ENCODE measurements around the gene TLDC2. TPM values are rescaled to one million over a fixed set of nuclear protein-coding genes. Genes with fewer than 3 reads are reported as not detected.
"Not testable (repeated sequence)": the region's sequence is repeated elsewhere in the genome, so short reads cannot be mapped to it uniquely, and the experiment has no call there.

Gene TLDC2
- total RNA-seq, 1 experiment from 2014 or later: 0.32 TPM

DNA sequence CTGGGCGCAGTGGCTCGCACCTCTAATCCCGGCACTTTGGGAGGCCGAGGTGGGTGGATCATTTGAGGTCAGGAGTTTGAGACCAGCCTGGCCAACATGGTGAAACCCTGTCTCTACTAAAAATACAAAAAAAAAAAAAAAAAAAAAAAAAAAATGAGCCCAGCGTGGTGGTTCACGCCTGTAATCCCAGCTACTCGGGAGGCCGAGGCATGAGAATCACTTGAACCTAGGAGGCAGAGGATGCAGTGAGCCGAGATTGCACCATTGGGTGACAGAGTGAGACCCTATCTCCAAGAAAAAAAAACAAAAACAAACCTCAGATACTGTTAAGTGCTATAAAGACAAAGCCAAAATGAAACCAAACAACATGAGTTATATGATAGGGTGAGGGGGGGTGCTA, 34.9 kb upstream of the TLDC2 start:
- H3K9me3 ChIP-seq (ENCODE audit: control insufficient read depth in 1 of 2, insufficient read depth in 1 of 2, low read depth in 1 of 2, low read length in 2 of 2); H3K36me3 ChIP-seq (ENCODE audit: control insufficient read depth in 1 of 2, insufficient read depth in 2 of 2, low read length in 2 of 2); H3K4me2 ChIP-seq (ENCODE audit: low read length); H3K79me2 ChIP-seq (ENCODE audit: insufficient read depth, low read length); H3K27me3 ChIP-seq (ENCODE audit: insufficient read depth, low read length); H2AFZ ChIP-seq (ENCODE audit: low read depth, low read length, poor library complexity, severe bottlenecking); H4K20me1 ChIP-seq (ENCODE audit: insufficient read depth); DNase-seq (ENCODE audit: low read depth, low spot score); ATAC-seq; H3K4me3 ChIP-seq (replicated peaks in 1 of 2; ENCODE audit: low read depth in 1 of 2, low read length in 2 of 2); H3K27ac ChIP-seq (ENCODE audit: low read depth, low read length); intact Hi-C loops (cut with micrococcal nuclease); CTCF ChIA-PET; H3K9ac ChIP-seq (ENCODE audit: low read length); RAD21 ChIA-PET (ENCODE audit: low non-redundant PET in 1 of 2, low total read pairs in 2 of 2, uncharacterized antibody in 2 of 2, unreplicated experiment in 2 of 2); H3K9me2 ChIP-seq (ENCODE audit: insufficient read depth); POLR2A ChIA-PET; BruUV-seq (replicated peaks): not testable (repeated sequence)
- peaks cover 10 to 11% of the 10 kb centered on the region in 2 experiments for H3K4me1 ChIP-seq (ENCODE audit: control insufficient read depth in 1 of 2, insufficient read depth in 2 of 2, low read length in 2 of 2)

DNA sequence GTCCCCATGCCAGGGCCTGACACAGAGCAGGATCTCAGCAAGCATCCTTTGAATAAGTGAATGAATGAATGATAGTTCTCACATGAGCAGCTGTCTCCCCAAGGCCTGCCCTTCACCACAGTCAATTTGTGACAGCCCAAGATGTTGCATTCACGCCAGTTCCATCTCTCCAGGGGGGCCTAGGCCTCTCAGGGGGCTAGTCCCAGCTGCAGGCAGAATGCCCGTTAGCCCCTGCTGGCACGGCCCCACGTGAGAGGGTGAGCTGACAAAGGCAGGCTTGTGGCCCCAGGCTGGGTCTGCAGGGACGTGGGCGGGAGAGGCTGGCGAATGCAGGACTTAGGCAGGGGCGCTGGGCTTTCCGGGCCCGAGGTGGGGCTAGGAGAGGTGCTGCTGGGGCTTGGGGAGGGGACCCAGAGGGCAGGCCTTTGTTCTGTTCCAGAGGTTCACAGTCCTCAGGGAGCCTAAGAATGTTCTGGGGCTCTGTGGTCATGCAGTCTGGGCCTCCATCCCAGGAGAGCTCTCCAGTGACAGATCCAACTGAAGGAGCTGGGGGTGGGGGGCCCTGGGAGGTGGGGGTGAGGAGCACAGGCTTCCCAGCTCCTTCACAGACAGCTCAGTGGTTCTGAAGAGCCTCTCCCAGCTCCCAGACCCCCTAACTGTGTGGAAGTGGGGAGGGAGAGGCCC, 30.5 kb upstream of the TLDC2 start:
- Histone ChIP-seq H3K36me3 (ENCODE audit: control insufficient read depth in 1 of 2, insufficient read depth in 2 of 2, low read length in 2 of 2) (no peaks in the 10 kb centered on the region), H3K9ac (ENCODE audit: low read length) (no peak overlapping the region), H2AFZ (ENCODE audit: low read depth, low read length, poor library complexity, severe bottlenecking) (no peak overlapping the region), H3K4me1 (ENCODE audit: control insufficient read depth in 1 of 2, insufficient read depth in 2 of 2, low read length in 2 of 2) (peaks cover 0 to 15% of the 10 kb centered on the region in 2 experiments; a peak in 2 of 4 replicates), H3K9me3 (ENCODE audit: control insufficient read depth in 1 of 2, insufficient read depth in 1 of 2, low read depth in 1 of 2, low read length in 2 of 2) (no peaks in the 10 kb centered on the region), H3K9me2 (ENCODE audit: insufficient read depth) (no peaks in the 10 kb centered on the region), H3K79me2 (ENCODE audit: insufficient read depth, low read length) (peaks cover 16% of the 10 kb centered on the region; the same call in 1 of the 2 replicates), H3K27ac (ENCODE audit: low read depth, low read length) (no peak overlapping the region), H3K4me3 (replicated peaks in 1 of 2; ENCODE audit: low read depth in 1 of 2, low read length in 2 of 2) (no peak overlapping the region), H4K20me1 (ENCODE audit: insufficient read depth) (no peaks in the 10 kb centered on the region), H3K4me2 (ENCODE audit: low read length) (no peak overlapping the region), H3K27me3 (ENCODE audit: insufficient read depth, low read length) (no peaks in the 10 kb centered on the region)
- DNase-seq (ENCODE audit: low read depth, low spot score): no peak
- BruUV-seq (replicated peaks): no TSS peak
- ChIA-PET RAD21 (ENCODE audit: low non-redundant PET in 1 of 2, low total read pairs in 2 of 2, uncharacterized antibody in 2 of 2, unreplicated experiment in 2 of 2) (interaction anchor here in 1 of 2 experiments (1.0 kb wide), 1 partner anchor 9 kb away, joined by 4 read pairs; no protein-coding TSS in a partner anchor), CTCF (interaction anchor here (1.3 to 1.9 kb wide), 2 partner anchors 9 to 37 kb away, joined by 4 to 9 read pairs; no protein-coding TSS in a partner anchor), POLR2A (no interaction called here)
- intact Hi-C loops (cut with micrococcal nuclease): no loop called here
- no peak for ATAC-seq
- TF ChIP-seq JUND (IDR thresholded peaks at IDR 0.05) (no peak), ZNF274 (IDR thresholded peaks at IDR 0.05; ENCODE audit: low read depth, low read length) (no peak), RAD21 (IDR thresholded peaks at IDR 0.05; ENCODE audit: low read depth) (no peak), FOSL1 (IDR thresholded peaks at IDR 0.05; ENCODE audit: low read depth) (no peak), TCF7L2 (IDR thresholded peaks at IDR 0.05; ENCODE audit: borderline replicate concordance, extremely low read depth, insufficient read depth, insufficient read length) (no peak), ZBTB33 (IDR thresholded peaks at IDR 0.05; ENCODE audit: extremely low read depth, insufficient replicate concordance, low read length) (no peak), ELF1 (IDR thresholded peaks at IDR 0.05; ENCODE audit: borderline replicate concordance, low read depth) (no peak), EGR1 (IDR thresholded peaks at IDR 0.05; ENCODE audit: low read depth) (no peak), EZH2phosphoT487 (IDR thresholded peaks at IDR 0.05; ENCODE audit: borderline replicate concordance) (no peak), EZH2 (IDR thresholded peaks at IDR 0.05) (no peak), POLR2A (IDR thresholded peaks at IDR 0.05; ENCODE audit: borderline replicate concordance, extremely low read depth, insufficient read depth, insufficient read length) (no peak), YY1 (IDR thresholded peaks at IDR 0.05; ENCODE audit: extremely low read depth, insufficient replicate concordance, low read depth, low read length) (no peak), SRF (IDR thresholded peaks at IDR 0.05; ENCODE audit: low read depth) (no peak), SP1 (IDR thresholded peaks at IDR 0.05; ENCODE audit: low read depth) (no peak), ZFX (IDR thresholded peaks at IDR 0.05) (no peak)
- TF ChIP-seq, protein P1, sequence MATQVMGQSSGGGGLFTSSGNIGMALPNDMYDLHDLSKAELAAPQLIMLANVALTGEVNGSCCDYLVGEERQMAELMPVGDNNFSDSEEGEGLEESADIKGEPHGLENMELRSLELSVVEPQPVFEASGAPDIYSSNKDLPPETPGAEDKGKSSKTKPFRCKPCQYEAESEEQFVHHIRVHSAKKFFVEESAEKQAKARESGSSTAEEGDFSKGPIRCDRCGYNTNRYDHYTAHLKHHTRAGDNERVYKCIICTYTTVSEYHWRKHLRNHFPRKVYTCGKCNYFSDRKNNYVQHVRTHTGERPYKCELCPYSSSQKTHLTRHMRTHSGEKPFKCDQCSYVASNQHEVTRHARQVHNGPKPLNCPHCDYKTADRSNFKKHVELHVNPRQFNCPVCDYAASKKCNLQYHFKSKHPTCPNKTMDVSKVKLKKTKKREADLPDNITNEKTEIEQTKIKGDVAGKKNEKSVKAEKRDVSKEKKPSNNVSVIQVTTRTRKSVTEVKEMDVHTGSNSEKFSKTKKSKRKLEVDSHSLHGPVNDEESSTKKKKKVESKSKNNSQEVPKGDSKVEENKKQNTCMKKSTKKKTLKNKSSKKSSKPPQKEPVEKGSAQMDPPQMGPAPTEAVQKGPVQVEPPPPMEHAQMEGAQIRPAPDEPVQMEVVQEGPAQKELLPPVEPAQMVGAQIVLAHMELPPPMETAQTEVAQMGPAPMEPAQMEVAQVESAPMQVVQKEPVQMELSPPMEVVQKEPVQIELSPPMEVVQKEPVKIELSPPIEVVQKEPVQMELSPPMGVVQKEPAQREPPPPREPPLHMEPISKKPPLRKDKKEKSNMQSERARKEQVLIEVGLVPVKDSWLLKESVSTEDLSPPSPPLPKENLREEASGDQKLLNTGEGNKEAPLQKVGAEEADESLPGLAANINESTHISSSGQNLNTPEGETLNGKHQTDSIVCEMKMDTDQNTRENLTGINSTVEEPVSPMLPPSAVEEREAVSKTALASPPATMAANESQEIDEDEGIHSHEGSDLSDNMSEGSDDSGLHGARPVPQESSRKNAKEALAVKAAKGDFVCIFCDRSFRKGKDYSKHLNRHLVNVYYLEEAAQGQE (IDR thresholded peaks at IDR 0.05; ENCODE audit: low read depth): no peak
